ENCODE data around the gene CDH23.

DNA sequence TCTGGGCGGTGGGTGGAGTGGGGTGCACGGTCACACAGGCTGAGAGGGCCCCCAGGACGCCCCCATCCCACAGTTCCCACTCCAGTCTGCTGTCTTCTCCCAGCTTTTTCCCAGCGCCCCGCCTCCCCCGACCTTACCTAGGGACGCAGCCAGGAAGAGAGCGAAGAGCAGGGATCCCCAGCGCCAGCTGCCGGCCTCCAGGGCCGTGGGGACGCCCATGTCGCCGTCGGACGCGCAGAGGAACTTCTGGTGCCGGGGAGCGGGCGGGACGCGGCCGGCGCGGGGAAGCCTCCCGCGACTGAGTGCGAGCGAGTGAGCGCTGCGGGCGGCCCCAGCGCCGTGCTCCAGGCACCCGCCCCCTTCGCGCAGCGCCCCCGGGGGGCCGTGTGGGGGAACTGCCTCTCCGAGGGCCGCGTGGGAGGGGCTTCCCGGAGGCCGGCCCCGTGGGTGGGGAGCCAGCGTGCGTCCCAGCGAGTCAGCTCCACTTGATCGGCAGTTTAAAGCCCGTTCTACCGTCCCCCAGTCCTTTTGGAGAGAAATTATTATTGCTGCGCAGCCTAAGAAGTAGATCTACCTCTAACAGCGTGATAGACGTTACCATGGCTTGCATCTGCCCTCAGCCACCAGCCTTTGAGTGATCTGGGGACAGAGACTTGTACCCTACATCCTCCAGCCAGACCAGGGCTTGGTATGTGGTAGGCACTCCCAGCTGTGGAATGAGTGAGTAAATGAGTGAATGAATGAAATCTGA is 376.7 kb downstream of the CDH23 start, which contains the start of gene VSIR:
- TF ChIP-seq EZH2 (IDR thresholded peaks at IDR 0.05; ENCODE audit: borderline replicate concordance), result no peak
- TF ChIP-seq, protein P1, sequence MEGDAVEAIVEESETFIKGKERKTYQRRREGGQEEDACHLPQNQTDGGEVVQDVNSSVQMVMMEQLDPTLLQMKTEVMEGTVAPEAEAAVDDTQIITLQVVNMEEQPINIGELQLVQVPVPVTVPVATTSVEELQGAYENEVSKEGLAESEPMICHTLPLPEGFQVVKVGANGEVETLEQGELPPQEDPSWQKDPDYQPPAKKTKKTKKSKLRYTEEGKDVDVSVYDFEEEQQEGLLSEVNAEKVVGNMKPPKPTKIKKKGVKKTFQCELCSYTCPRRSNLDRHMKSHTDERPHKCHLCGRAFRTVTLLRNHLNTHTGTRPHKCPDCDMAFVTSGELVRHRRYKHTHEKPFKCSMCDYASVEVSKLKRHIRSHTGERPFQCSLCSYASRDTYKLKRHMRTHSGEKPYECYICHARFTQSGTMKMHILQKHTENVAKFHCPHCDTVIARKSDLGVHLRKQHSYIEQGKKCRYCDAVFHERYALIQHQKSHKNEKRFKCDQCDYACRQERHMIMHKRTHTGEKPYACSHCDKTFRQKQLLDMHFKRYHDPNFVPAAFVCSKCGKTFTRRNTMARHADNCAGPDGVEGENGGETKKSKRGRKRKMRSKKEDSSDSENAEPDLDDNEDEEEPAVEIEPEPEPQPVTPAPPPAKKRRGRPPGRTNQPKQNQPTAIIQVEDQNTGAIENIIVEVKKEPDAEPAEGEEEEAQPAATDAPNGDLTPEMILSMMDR (IDR thresholded peaks at IDR 0.05; ENCODE audit: poor library complexity), result peak; percentile 77
